DND-41 (cell line): ENCODE results near the gene COLEC12.

Experiments
- CTCF ChIP-seq: IDR thresholded peaks from 2 replicates; pipeline ENCODE4 v1.5.1; 2012; ENCODE audit warnings: borderline replicate concordance, low read length, moderate library complexity, mild to moderate bottlenecking; ENCODE audit not compliant: poor library complexity, severe bottlenecking; ENCODE audit errors: extremely low read depth
- EZH2 ChIP-seq: IDR thresholded peaks from 3 replicates; pipeline ENCODE4 v1.6.1; 2012; ENCODE audit warnings: borderline replicate concordance, low read depth, mild to moderate bottlenecking, moderate library complexity, low read length, inconsistent platforms; ENCODE audit not compliant: severe bottlenecking

- TF ChIP-seq EZH2 (no peak), CTCF (no peak)
These were observed 112.3 kb downstream of the COLEC12 start for GRCh38 chr18:388200-388599.
